ENCODE data around the gene PTPRT. TPM values are rescaled to one million over a fixed set of nuclear protein-coding genes. Genes with fewer than 3 reads are reported as not detected.

Gene PTPRT
- total and polyA plus RNA-seq, 2 experiments from 2014 or later: not detected

- TF ChIP-seq REST (IDR thresholded peaks at IDR 0.05; ENCODE audit: unreplicated experiment) (no peak), ETS1 (IDR thresholded peaks at IDR 0.05) (no peak)
Measured at GRCh38 chr20:42735539-42735938, 454.2 kb downstream of the PTPRT start (continued).

- no peaks in the 10 kb centered on the region for H4K20me1 ChIP-seq (replicated peaks; ENCODE audit: insufficient read depth)
- H3F3A ChIP-seq (replicated peaks; ENCODE audit: low read depth): no peaks in the 10 kb centered on the region
- peaks cover 52% of the 10 kb centered on the region for H3K36me3 Mint-ChIP-seq (ENCODE audit: low read depth)
- H3K27me3 Mint-ChIP-seq (ENCODE audit: insufficient read depth, low read depth, poor library complexity): peaks cover 4% of the 10 kb centered on the region
- H3K4me2 ChIP-seq: no peak overlapping the region
- H3K27me3 ChIP-seq (ENCODE audit: insufficient read depth): no peaks in the 10 kb centered on the region
- no peaks in the 10 kb centered on the region for H3K4me1 Mint-ChIP-seq
- TF ChIP-seq ZNF462 (CRISPR knock-in tag; IDR thresholded peaks at IDR 0.05) (no peak), ZNF114 (CRISPR knock-in tag; IDR thresholded peaks at IDR 0.05) (no peak), CTCF (conservative IDR thresholded peaks at IDR 0.05; ENCODE audit: low read depth in 2 of 2) (no peak), POLR2AphosphoS5 (IDR thresholded peaks at IDR 0.05; ENCODE audit: low read depth) (no peak), JUNB (IDR thresholded peaks at IDR 0.05; ENCODE audit: unreplicated experiment) (no peak), CREB1 (CRISPR knock-in tag; IDR thresholded peaks at IDR 0.05; ENCODE audit: low read depth) (no peak)
- H3K4me3 ChIP-seq: no peak overlapping the region
- H2AFZ ChIP-seq: no peak overlapping the region
- no peak overlapping the region for H3K4me3 Mint-ChIP-seq
- H3K9me2 ChIP-seq (ENCODE audit: insufficient read depth): no peaks in the 10 kb centered on the region
- H3K9me3 Mint-ChIP-seq: peaks cover 99% of the 10 kb centered on the region
- no peaks in the 10 kb centered on the region for H3K4me1 ChIP-seq (ENCODE audit: insufficient read depth)
- DNase-seq (ENCODE audit: low spot score): no peak
- peaks cover 3% of the 10 kb centered on the region; the same call in 1 of the 2 replicates for H3K36me3 ChIP-seq (ENCODE audit: insufficient read depth)
- no peak for ATAC-seq
- no peaks in the 10 kb centered on the region for H3K79me2 ChIP-seq (replicated peaks; ENCODE audit: insufficient read depth)
- no peak overlapping the region for H3K27ac Mint-ChIP-seq
- no peak overlapping the region for H3K27ac ChIP-seq (ENCODE audit: low read depth)
Measured at GRCh38 chr20:42734660-42735368, 454.9 kb downstream of the PTPRT start.
